Activated T-helper 2 cell treated with anti-CD3 and anti-CD28 coated beads, Interferon-gamma antibody, Interleukin-2, Interleukin-4, amounts not matched to agents 10 μg/mL and 5 μg/mL and 100 μg/mL, durations not matched to agents 14 hours and 24 hours and 36 hours (primary cell): Measurements from ENCODE around the gene MEX3D. TPM values are rescaled to one million over a fixed set of nuclear protein-coding genes. Genes with fewer than 3 reads are reported as not detected.
"Not testable (repeated sequence)": the region's sequence is repeated elsewhere in the genome, so short reads cannot be mapped to it uniquely, and the experiment has no call there.

Experiments
- DNase-seq: peaks from one replicate; pipeline ENCODE4 v3.0.0; 2021; ENCODE audit warnings: low spot score
- H3K27ac Mint-ChIP-seq: one replicate; pipeline ENCODE4 v1.8.0; 2021; ENCODE audit warnings: mixed read lengths
- H3K27me3 Mint-ChIP-seq: one replicate; pipeline ENCODE4 v1.8.0; 2021; ENCODE audit warnings: low read depth, mixed read lengths
- H3K36me3 Mint-ChIP-seq: one replicate; pipeline ENCODE4 v1.8.0; 2021; ENCODE audit warnings: low read depth, mixed read lengths
- H3K4me1 Mint-ChIP-seq: one replicate; pipeline ENCODE4 v1.8.0; 2021; ENCODE audit warnings: low read depth, mixed read lengths
- H3K4me3 Mint-ChIP-seq: one replicate; pipeline ENCODE4 v1.8.0; 2021; ENCODE audit warnings: low read depth, mild to moderate bottlenecking, moderate library complexity, mixed read lengths
- H3K9me3 Mint-ChIP-seq: one replicate; pipeline ENCODE4 v1.8.0; 2021; ENCODE audit warnings: mixed read lengths
- intact Hi-C: fragments of 100-400 bp; cut with micrococcal nuclease; formaldehyde crosslinking; loops from one replicate; pipeline ENCODE4 v1.15.1; 2023
- total RNA-seq: library from RNA; stranded (reverse); gene quantifications from 2 replicates; pipeline ENCODE4 v1.2.3, GENCODE V29; 2022

MEX3D gene
- total RNA-seq, 1 donor from 2014 or later: 15.4 TPM

DNA sequence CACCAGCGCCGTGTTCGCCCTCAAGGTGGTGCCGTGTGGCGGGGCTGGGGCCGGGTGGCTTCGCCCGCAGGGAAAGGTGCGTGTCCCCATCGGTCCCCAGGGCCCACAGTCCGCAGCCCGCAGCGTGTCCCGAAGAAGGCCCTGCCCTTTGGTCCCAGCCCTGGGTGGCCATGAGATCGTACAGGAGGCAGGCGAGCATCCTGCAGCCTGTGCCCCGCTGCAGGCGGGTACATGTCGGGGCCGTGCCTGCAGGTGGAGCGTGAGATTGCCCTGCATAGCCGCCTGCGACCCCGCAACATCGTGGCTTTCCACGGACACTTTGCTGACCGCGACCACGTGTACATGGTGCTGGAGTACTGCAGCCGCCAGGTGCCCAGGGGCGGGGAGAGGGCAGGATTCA, 42.8 kb downstream of the MEX3D start:
- no peaks in the 10 kb centered on the region for H3K36me3 Mint-ChIP-seq
- H3K4me3 Mint-ChIP-seq: no peak overlapping the region
- DNase-seq: no peak
- H3K4me1 Mint-ChIP-seq: peaks cover 1% of the 10 kb centered on the region
- H3K9me3 Mint-ChIP-seq: no peaks in the 10 kb centered on the region
- H3K27ac Mint-ChIP-seq: no peak overlapping the region
- peaks cover 12% of the 10 kb centered on the region for H3K27me3 Mint-ChIP-seq
- intact Hi-C loops: no loop called here

- H3K27me3 Mint-ChIP-seq: peaks cover 12% of the 10 kb centered on the region
- H3K4me3 Mint-ChIP-seq: no peak overlapping the region
- H3K36me3 Mint-ChIP-seq: no peaks in the 10 kb centered on the region
- no peak for DNase-seq
- peaks cover 1% of the 10 kb centered on the region for H3K4me1 Mint-ChIP-seq
- no peaks in the 10 kb centered on the region for H3K9me3 Mint-ChIP-seq
- intact Hi-C loops: no loop called here
- H3K27ac Mint-ChIP-seq: no peak overlapping the region
Measured at GRCh38 chr19:1524972-1525325, 43.2 kb downstream of the MEX3D start.

- no peak overlapping the region for H3K4me3 Mint-ChIP-seq
- no peaks in the 10 kb centered on the region for H3K36me3 Mint-ChIP-seq
Measured at GRCh38 chr19:1524287-1524971, 43.7 kb downstream of the MEX3D start.

DNA sequence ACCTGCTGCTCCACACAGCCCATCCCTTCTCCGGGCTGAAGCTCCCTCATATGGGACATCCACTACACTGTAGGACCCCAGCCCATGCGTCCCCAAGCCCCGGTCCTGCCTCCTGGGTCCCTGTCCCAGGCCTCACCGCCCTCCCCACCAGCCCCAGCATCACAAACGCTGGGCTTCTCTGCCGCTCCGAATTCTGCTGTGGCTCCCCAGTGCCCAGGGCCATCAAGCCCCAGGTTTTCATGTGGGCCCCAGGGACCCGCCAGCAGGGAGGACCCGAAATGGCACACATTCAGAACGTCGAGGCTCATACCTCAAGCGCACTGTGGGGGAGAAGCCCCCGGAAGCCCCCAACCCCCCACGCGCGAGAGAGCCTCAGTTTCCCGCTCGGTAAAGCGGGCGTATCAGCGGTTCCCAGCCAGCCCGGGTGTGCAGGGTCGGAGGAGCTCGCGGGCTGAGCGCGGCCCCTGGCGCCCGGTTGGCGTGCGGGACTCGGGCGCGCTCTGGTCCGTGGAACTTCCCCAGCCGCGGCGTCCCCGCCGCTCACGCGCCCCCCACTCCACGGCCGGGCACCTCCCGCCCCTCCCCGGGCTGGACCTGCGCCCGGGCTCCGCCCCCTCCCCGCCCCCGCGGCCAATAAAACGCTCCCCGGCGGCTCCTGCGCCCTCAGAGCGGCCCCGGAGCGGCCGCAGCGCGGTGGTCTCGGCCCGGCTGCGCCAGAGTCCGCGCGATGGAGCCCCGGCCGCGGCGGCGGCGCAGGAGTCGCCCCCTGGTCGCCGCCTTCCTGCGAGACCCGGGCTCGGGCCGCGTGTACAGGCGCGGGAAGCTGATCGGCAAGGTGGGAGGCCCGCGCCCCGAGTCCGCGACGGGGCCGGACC, 44.5 kb downstream of the MEX3D start, which contains the start of gene PLK5:
Gene PLK5, plus strand, starts transcription at position 666 of the 875 bp plus-strand sequence. CDS start 2,920 bp downstream, outside the sequence.
- no peak for DNase-seq
- Mint-ChIP-seq H3K36me3 (no peaks in the 10 kb centered on the region), H3K4me1 (peaks cover 1% of the 10 kb centered on the region), H3K27me3 (peaks cover 12% of the 10 kb centered on the region), H3K4me3 (no peak within 1 kb of the TSS), H3K27ac (no peak within 1 kb of the TSS), H3K9me3 (no peaks in the 10 kb centered on the region)
- intact Hi-C loops: no loop called here

More at GRCh38 chr19:1524287-1524971, 43.7 kb downstream of the MEX3D start:
- H3K27ac Mint-ChIP-seq: no peak overlapping the region
- peaks cover 1% of the 10 kb centered on the region for H3K4me1 Mint-ChIP-seq
- DNase-seq: no peak
- no peaks in the 10 kb centered on the region for H3K9me3 Mint-ChIP-seq
- intact Hi-C loops: no loop called here
- peaks cover 12% of the 10 kb centered on the region for H3K27me3 Mint-ChIP-seq

- Mint-ChIP-seq H3K36me3 (no peaks in the 10 kb centered on the region), H3K9me3 (no peaks in the 10 kb centered on the region), H3K4me1 (peaks cover 1% of the 10 kb centered on the region), H3K27me3 (peaks cover 12% of the 10 kb centered on the region), H3K4me3 (no peak overlapping the region), H3K27ac (no peak overlapping the region)
- DNase-seq: no peak
- intact Hi-C loops: no loop called here
Measured at GRCh38 chr19:1522838-1523237, 45.3 kb downstream of the MEX3D start.

DNA sequence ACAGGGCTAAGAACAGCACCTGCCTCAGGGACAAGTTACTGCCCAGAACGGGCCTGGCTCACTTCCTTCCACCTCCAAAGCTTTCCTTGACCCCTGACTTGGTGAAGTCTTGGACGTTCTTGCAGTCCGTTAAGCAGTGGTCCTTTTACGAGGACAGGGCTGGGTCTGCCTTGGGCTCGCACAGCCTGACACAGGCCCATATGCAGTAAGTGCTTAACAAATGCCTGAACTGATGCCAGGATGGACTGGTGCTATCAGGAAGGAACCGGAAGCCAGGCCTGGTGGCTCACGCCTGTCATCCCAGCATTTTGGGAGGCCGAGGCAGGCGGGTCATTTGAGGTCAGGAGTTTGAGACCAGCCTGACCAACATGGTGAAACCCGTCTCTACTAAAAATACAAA, 46.1 kb downstream of the MEX3D start:
- Mint-ChIP-seq H3K4me1 (peaks cover 1% of the 10 kb centered on the region), H3K36me3 (no peaks in the 10 kb centered on the region), H3K4me3 (no peak overlapping the region), H3K27ac (no peak overlapping the region), H3K9me3 (no peaks in the 10 kb centered on the region), H3K27me3 (peaks cover 12% of the 10 kb centered on the region)
- DNase-seq: no peak
- intact Hi-C loops: no loop called here

- DNase-seq: no peak
- Mint-ChIP-seq H3K9me3 (no peaks in the 10 kb centered on the region), H3K36me3 (no peaks in the 10 kb centered on the region), H3K4me1 (peaks cover 1% of the 10 kb centered on the region), H3K27me3 (peaks cover 12% of the 10 kb centered on the region), H3K27ac (no peak overlapping the region), H3K4me3 (no peak overlapping the region)
- intact Hi-C loops: no loop called here
Measured at GRCh38 chr19:1521636-1522035, 46.5 kb downstream of the MEX3D start.

DNA sequence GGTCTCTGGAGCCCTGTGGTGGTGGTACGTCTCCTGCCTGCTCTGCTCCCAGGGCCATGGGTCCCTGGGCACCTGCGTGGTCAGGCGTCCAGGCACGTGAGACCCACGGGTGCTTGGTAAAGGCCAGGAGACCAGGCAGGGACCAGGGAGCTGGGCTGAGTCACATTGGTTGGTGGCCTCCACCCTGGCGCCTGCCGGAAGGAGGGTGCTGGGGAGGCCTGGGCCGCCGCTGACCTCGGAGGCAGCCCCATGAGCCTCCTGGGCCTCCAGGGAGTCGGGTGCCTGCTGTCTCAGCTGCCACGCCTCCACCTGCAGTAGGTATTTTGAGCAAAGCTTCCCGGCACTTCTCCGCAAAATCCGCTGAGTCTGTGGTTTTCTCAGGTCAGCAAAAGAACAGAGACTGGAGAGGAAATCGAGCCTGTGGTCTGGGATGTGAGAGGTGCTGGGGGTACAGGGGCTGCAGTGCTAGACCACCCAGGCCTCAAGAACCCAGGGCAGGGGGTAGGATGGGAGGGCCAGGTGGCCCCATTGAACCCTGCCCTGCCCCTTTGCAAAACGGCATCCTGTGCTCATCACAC, 47.8 kb downstream of the MEX3D start:
- Mint-ChIP-seq H3K9me3 (no peaks in the 10 kb centered on the region), H3K36me3 (no peaks in the 10 kb centered on the region), H3K4me1 (peaks cover 1% of the 10 kb centered on the region), H3K27ac (no peak overlapping the region), H3K27me3 (peaks cover 12% of the 10 kb centered on the region), H3K4me3 (no peak overlapping the region)
- intact Hi-C loops: no loop called here
- no peak for DNase-seq

DNA sequence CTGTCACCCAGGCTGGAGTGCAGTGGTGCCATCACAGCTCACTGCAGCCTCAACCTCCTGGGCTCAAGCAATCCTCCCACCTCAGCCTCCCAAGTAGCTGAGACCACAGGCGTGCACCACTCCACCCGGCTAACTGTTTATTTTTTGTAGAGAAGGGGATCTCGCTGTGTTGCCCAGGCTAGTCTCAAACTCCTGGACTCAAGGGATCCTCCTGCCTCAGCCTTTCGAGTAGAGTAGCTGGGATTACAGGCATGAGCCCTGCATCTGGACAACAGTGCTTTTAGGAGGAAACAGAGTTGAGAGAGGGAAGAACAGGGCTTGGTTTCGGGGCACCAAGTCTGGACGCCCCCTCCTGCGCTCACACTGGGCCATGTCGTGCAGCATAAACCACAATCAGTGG, 48.3 kb downstream of the MEX3D start:
- H3K36me3 Mint-ChIP-seq, H3K27ac Mint-ChIP-seq, H3K9me3 Mint-ChIP-seq, H3K27me3 Mint-ChIP-seq, DNase-seq, H3K4me1 Mint-ChIP-seq, H3K4me3 Mint-ChIP-seq: not testable (repeated sequence)
- intact Hi-C loops: loop anchor here (10.0 kb wide), 2 partner anchors 75 to 245 kb away; partner anchors contain the start of gene FAM174C

- intact Hi-C loops: loop anchor here (10.0 kb wide), 2 partner anchors 74 to 244 kb away; partner anchors contain the start of gene FAM174C
- Mint-ChIP-seq H3K36me3 (no peaks in the 10 kb centered on the region), H3K9me3 (no peaks in the 10 kb centered on the region), H3K27ac (no peak overlapping the region), H3K27me3 (peaks cover 4% of the 10 kb centered on the region), H3K4me1 (no peaks in the 10 kb centered on the region), H3K4me3 (no peak overlapping the region)
- no peak for DNase-seq
Measured at GRCh38 chr19:1518471-1518870, 49.7 kb downstream of the MEX3D start.

GRCh38 chr19:1516395-1516753, 51.8 kb downstream of the MEX3D start:
- Mint-ChIP-seq H3K36me3 (no peaks in the 10 kb centered on the region), H3K9me3 (no peaks in the 10 kb centered on the region), H3K27me3 (peaks cover 1% of the 10 kb centered on the region), H3K27ac (no peak overlapping the region), H3K4me3 (no peak overlapping the region), H3K4me1 (peaks cover 5% of the 10 kb centered on the region)
- DNase-seq: no peak
- intact Hi-C loops: loop anchor here (10.0 kb wide), 2 partner anchors 72 to 242 kb away; partner anchors contain the start of gene FAM174C

DNA sequence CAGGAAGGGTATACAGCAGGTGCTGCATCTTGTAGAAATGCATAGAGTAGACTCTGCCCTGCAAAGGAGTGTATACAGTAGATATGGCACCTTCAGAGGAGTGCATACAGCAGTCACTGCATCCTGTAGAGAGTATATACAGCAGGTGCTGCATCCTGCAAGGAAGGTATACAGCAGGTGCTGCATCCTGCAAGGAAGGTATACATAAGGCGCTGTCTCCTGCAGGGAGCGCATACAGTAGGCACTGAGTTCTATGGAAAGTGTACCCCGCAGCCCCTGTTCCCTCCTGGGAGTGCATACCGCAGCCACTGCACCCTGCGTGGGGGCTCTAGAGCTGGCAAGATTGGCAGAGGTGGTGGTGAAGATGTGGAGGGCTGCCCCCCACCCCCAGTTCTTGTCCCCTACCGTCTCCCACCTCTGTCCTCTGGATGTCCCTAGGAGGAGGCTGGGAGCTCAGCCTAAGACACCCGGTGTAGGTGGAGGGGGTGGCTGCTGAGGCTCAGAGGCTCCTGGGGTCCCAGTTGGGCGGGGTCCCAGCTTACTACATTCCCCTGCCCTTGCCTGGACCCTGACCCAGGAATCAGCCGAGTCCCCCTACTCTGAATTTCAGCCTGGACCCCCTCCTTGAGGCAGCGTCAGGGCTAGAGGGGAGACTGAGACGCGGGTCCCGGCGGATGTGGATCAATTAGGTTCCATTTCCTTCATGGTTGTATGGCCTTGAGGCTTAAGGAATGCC, 53.0 kb downstream of the MEX3D start:
- H3K4me1 Mint-ChIP-seq: peaks cover 5% of the 10 kb centered on the region
- H3K4me3 Mint-ChIP-seq: no peak overlapping the region
- intact Hi-C loops: loop anchor here (5.0 to 10.0 kb wide), 3 partner anchors 43 to 240 kb away; partner anchors contain the start of gene FAM174C
- no peaks in the 10 kb centered on the region for H3K9me3 Mint-ChIP-seq
- no peak overlapping the region for H3K27ac Mint-ChIP-seq
- peaks cover 4% of the 10 kb centered on the region for H3K27me3 Mint-ChIP-seq
- H3K36me3 Mint-ChIP-seq: no peaks in the 10 kb centered on the region
- no peak for DNase-seq
